ENCODE results near the gene LY6G6F. TPM values are rescaled to one million over a fixed set of nuclear protein-coding genes. Genes with fewer than 3 reads are reported as not detected.

The LY6G6F gene
- total RNA-seq, 4 donors from 2014 or later, result not detected

DNA sequence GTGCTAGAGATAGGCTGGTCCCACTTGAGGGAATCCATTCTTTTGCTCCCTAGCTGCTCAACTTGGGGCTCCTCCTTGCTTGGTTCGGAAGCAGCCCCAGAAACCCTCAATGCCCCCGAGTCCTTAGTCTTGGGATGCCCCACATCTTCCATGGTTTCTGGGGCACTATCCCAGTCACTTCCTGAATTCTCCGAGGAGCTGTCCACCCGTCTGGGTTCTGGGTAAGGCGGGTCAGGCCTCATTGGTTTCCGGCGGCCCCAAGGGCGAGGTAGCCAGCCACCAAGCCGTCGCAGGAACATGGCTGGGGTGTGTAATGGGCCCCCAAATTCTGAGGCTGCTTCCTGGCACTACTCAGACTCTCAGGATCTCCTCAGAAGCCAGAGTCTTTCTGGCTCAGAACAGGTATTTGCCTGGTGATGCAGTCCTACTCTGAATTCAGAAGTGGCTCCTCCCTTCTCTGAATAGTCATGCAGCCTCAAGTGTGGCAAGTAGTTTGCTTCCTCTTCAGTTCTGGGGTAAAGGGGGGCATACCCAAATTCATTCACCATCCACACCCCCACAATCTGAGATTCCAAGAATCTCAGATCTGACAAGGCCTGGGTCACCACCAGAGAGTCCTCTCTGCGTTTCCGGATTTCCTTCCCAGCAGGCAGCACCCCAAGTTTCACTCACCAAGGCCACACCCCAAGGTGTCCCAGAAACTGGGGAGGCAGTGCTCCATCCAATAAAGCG, 46.9 kb upstream of the LY6G6F start:
- in situ Hi-C loops (cut with MboI; ENCODE audit: low sequenced_read_pairs in 4 of 4), result loop anchor here in 2 of 4 donors (25.0 kb wide), 2 partner anchors 302 to 527 kb away; partner anchors contain the start of genes AGER (in 2 of the 2), AGPAT1 (in 2 of the 2), GPSM3 (in 2 of the 2) and PBX2 (in 2 of the 2)
- intact Hi-C loops (cut with DNase I; ENCODE audit: low total_unique reads), result loop anchor here (1.0 to 5.0 kb wide), 2 partner anchors 8 to 1312 kb away; partner anchors contain the start of gene BAG6
- H3K4me1 ChIP-seq, result peaks cover 34 to 40% of the 10 kb centered on the region in 2 donors

GRCh38 chr6:31660381-31661261, 46.0 kb upstream of the LY6G6F start, which contains the start of gene C6orf47:
Gene C6orf47, minus strand, starts transcription at chr6:31660778. Its CDS starts 831 bp downstream, at chr6:31659947.
- Histone ChIP-seq H3K4me3 (peak within 1 kb of the TSS; percentile 58 to 82 (median 76)), H3K36me3 (peaks cover 0 to 14% of the 10 kb centered on the region in 2 donors), H3K27me3 (no peaks in the 10 kb centered on the region), H3K27ac (peak within 1 kb of the TSS; percentile 80 to 100 (median 87)), H3K9me3 (no peaks in the 10 kb centered on the region), H3K4me1 (peaks cover 34 to 40% of the 10 kb centered on the region in 2 donors)
- DNase-seq, result peak; percentile 65 to 80
- intact Hi-C loops (cut with DNase I; ENCODE audit: low total_unique reads) (loop anchor here (1.0 to 5.0 kb wide), 2 partner anchors 8 to 1312 kb away; partner anchors contain the start of gene BAG6), in situ Hi-C loops (cut with MboI; ENCODE audit: low sequenced_read_pairs in 4 of 4) (loop anchor here in 2 of 4 donors (25.0 kb wide), 2 partner anchors 302 to 527 kb away; partner anchors contain the start of genes AGER (in 2 of the 2), AGPAT1 (in 2 of the 2), GPSM3 (in 2 of the 2) and PBX2 (in 2 of the 2))
- TF ChIP-seq POLR2A (IDR thresholded peaks at IDR 0.05), result peak; percentile 79 to 89
- peak in 1 of 5 experiments; percentile 7 for TF ChIP-seq CTCF (IDR thresholded peaks at IDR 0.05 in 4 of 5, conservative IDR thresholded peaks at IDR 0.05 in 1 of 5)
- peak; percentile 48 to 52 for ATAC-seq

More for the DNA sequence above, 46.9 kb upstream of the LY6G6F start:
- peaks cover 0 to 14% of the 10 kb centered on the region in 2 donors for H3K36me3 ChIP-seq
- no peaks in the 10 kb centered on the region for H3K9me3 ChIP-seq
- ATAC-seq (peak in 1 of 2 donors; percentile 17), DNase-seq (no peak)
- TF ChIP-seq POLR2A (IDR thresholded peaks at IDR 0.05) (no peak), CTCF (IDR thresholded peaks at IDR 0.05 in 4 of 5, conservative IDR thresholded peaks at IDR 0.05 in 1 of 5) (no peak)
- H3K27me3 ChIP-seq, result no peaks in the 10 kb centered on the region
- peak overlapping the region; percentile 58 to 82 (median 76) for H3K4me3 ChIP-seq
- peak overlapping the region; percentile 80 to 100 (median 87) for H3K27ac ChIP-seq

DNA sequence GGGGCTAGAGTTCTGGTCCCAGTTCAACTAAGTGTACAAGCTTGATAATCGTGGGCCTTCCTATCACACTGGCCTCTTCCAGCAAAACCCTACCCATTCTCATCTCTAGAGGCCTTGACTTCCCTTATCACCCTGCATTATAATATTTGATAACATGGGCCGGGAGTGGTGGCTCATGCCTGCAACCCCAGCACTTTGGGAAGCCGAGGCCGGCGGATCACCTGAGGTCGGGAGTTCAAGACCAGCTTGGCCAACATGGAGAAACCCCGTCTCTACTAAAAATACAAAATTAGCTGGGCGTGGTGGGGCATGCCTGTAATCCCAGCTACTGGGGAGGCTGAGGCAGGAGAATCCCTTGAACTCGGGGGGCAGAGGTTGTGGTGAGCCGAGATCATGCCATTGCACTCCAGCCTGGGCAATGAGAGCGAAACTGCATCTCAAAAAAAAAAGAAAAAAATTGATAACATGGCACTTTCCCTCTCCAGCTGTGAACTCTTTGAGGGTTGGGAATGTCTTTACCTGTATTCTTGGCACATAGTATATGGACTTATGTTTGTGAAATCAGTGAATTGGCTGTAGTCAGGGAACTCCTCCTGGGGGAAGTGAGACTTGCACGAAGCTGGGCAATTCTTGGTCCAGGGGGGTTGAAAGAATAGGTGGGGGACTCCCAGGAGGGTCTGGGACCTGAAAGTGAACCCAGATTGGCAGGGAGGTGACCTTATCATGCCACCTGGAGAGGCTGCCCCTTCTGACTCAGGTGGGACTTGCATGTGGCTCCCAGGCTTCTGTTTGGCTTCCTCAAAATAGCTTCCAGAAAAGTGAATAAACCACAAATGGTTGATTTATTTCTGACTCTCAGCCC, 45.2 kb upstream of the LY6G6F start:
- no peak for TF ChIP-seq CTCF (IDR thresholded peaks at IDR 0.05 in 4 of 5, conservative IDR thresholded peaks at IDR 0.05 in 1 of 5)
- no peak for TF ChIP-seq POLR2A (IDR thresholded peaks at IDR 0.05)

More for the DNA sequence above, 45.2 kb upstream of the LY6G6F start:
- H3K27ac ChIP-seq, result peak overlapping the region; percentile 80 to 100 (median 87)
- in situ Hi-C loops (cut with MboI; ENCODE audit: low sequenced_read_pairs in 4 of 4), result loop anchor here in 2 of 4 donors (25.0 kb wide), 2 partner anchors 301 to 526 kb away; partner anchors contain the start of genes AGER (in 2 of the 2), AGPAT1 (in 2 of the 2), GPSM3 (in 2 of the 2) and PBX2 (in 2 of the 2)
- H3K36me3 ChIP-seq, result peaks cover 0 to 14% of the 10 kb centered on the region in 2 donors
- no peak for ATAC-seq
- DNase-seq, result no peak
- peak overlapping the region in 2 of 4 donors; percentile 71 to 82 for H3K4me3 ChIP-seq
- peaks cover 36 to 42% of the 10 kb centered on the region in 2 donors for H3K4me1 ChIP-seq
- intact Hi-C loops (cut with DNase I; ENCODE audit: low total_unique reads), result loop anchor here (5.0 kb wide), 1 partner anchor 1311 kb away; no protein-coding TSS in a partner anchor
- no peaks in the 10 kb centered on the region for H3K27me3 ChIP-seq
- no peaks in the 10 kb centered on the region for H3K9me3 ChIP-seq

All from gastrocnemius medialis (tissue), 4 donors.